ENCODE measurements around the gene MGAT4D.
"Not testable (repeated sequence)": the region's sequence is repeated elsewhere in the genome, so short reads cannot be mapped to it uniquely, and the experiment has no call there.

Gene MGAT4D

DNA sequence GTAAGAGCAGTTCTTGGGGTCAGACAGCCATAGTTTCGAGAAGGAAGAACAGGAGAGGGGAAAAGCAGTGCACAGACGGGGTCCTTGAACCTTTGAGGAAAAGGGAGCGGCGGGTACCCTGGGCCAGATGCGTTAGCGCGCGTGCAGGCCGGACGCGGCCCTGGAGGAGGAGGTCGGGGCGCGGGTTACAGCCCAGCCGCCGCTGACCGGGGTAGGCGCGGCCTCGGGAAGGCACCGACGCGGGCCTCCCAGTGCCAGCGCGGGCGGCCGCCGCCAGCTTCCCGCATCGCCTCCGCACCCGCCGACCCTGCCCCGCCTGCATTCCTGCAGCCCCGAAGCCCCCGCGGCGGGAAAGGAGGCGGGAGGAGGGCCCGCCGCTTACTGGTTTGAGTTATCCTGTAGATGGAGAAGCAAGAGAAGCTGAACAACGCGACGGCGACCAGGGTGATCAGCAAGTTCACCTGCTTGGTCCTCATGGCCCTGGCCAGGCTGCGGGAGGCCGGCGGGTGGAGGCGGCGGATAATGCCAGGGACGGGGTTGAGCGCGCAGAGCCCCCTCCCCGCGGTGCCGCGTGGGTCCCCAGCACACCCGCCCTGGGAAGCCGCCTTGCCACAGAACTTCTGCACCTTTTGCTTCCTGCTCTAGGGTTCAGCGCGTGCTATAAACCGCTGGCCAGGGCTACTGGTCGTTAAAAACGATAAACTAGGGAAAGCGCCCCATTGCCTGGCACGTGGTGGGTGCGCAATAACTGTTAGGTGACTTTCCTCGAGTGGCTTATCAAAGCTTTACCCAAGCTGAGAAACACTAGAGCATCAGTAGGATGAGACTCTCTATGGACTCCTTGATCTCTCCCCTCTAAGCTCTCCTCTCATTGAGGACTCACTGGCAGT, at the start of gene MGAT4D:
Gene MGAT4D, minus strand, starts transcription at position 547 of the 890 bp plus-strand sequence. Its CDS starts 71 bp downstream, at position 476.
- DNase-seq = no peak

DNA sequence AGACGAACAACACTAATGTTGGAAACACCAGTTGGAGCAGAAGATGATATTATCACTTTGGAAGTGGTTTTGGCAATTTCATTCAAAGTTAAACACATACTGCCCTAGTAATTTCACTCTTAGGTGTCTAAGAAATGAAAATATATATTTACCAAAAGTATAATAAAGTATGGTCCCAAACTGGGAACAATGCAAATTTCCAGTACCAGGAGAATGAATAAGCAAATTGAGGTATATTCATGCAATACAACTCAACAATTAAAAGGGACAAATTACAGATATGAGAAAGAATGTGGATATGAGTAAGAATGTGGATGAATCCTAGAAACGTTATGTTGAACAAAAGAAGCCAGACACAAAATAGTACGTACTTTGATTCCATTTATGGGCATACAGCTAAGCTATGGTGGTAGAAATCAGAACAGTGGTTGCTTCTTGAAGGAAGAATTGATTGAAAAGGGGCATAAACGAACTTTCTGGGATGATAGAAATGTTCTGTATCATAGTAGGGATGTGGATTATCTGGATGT, 35.9 kb upstream of the MGAT4D start:
- no peak for DNase-seq

DNA sequence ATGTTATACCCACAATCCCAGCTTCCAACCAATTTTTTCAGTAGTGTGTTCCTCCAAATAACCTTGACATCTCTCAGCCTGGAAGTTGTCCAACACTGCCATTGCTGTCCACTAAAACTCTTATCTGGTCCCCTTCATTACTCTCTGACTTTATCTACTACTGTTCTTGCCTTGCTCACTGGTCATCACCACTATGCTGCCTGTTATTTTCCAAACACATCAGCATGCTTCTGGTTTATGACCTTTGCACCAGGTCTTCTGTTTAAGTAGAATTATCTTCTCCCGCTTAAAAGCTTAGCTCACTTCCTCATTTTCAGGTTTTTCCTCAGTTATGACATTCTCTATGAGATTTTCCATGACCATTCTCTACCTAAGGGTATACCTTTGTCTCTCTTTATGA, 31.3 kb upstream of the MGAT4D start:
- no peak for DNase-seq

DNA sequence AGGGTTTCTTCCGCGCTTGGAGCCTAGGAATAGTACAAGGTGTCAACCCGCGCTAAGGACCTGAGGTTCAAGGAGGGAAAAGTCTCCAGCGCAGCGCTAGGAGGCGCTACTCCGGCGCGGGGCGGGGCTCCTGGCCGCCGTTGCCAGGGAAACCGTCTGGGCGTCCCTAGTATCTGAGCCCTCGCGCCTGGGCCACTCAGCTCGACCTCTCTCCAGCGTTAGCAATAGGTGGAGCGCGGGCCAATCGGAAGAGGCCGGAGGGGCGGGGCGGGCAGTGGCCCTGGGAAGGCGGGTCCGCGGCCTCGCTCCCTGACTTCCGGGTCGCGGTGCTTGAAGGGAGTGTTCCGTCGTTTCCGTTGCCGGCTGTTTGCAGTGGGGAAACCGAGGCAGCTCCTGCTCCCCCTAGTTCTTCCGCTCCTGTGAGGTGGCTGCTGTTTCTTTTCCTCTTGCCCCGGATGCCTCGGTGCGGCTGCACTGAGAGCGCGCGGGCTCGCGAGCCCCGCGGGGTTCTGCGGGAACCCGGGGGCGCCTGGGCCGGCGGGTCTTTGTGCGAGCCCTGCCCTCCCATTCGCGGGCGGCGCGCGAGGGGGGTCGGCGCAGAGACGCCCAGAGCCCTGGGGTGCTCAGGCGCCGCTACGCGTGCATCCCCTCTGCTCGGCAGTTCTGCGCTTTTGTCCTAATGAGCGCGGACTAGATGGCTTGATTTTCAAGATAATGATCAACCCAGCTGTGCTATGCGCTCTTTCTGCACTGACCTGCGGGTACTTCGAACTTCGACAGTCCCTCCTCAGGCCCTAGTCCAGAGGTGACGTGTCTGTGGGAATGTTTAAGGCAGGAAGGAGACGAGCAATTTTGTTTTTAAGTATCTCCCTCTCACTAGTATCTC, 26.0 kb upstream of the MGAT4D start, which contains the start of gene ELMOD2:
Gene ELMOD2, plus strand, starts transcription at position 312 of the 886 bp plus-strand sequence. CDS start 1,261 bp downstream, outside the sequence.
- DNase-seq = peak; percentile 61 to 98 (median 94)

DNA sequence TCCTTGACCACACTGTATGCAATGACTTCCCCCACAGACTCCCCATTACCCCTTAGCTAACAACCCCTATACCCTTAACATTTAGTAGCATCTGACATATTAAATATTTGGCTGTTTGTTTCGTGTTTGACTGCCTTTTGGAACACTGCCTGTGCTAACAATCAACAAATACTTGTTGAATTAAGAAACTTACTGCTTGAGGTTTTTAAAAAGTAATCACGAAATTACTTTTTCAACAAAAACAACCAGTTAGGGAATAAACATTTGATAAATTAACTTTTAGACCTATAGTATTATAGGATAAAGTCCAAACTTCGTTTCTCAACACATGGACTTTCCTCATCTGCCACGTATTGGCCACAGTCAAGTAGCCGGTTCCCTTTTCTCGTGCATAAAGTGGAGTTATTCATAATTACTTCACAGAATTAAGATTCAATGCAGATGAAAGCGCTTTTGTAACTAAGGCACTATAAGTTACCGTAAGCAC, 25.3 kb upstream of the MGAT4D start:
- DNase-seq = no peak

DNA sequence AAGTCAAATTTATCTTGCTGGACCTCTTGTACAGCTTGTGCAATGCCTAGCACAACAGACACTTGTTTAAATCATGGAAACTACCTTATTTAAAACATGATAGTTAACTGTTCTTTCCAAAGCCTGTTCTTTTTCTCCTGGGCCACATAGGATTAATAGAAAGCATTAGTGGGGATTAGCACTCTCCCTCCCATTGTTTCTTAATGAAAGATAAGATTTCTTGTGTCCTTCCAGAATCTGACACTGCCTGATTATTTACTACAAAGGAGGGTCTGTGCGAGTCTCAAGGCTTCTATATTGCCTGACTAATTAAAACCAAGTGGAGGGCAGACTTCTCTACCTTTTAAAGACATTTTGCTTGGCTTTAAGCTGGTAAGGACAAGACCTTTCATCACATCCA, 17.3 kb upstream of the MGAT4D start:
- no peak for DNase-seq

DNA sequence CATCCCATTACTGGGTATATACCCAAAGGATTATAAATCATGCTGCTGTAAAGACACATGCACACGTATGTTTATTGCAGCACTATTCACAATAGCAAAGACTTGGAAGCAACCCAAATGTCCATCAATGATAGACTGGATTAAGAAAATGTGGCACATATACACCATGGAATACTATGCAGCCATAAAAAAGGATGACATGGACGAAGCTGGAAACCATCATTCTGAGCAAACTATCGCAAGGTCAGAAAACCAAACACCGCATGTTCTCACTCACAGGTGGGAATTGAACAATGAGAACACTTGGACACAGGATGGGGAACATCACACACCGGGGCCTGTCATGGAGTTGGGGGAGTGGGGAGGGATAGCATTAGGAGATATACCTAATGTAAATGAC, 15.7 kb upstream of the MGAT4D start:
- DNase-seq = not testable (repeated sequence)

DNA sequence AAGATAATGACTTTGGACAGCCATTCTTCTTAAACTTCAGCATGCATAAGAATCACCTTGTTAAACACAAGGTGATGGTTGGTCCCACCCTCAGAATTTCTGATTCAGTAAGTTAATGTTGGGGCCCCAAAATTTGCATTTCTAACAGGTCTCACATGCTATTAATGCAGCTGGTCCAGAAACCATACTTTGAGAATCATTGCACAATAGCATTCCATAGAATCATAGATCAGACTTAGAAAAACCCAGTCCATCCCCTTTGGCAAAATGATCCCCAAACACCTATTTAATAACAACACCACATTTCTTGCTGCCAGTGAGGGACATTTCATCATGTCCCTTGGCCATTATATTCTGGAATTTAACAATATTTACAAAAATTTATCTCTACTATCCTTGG, 6.2 kb upstream of the MGAT4D start:
- DNase-seq = no peak

DNA sequence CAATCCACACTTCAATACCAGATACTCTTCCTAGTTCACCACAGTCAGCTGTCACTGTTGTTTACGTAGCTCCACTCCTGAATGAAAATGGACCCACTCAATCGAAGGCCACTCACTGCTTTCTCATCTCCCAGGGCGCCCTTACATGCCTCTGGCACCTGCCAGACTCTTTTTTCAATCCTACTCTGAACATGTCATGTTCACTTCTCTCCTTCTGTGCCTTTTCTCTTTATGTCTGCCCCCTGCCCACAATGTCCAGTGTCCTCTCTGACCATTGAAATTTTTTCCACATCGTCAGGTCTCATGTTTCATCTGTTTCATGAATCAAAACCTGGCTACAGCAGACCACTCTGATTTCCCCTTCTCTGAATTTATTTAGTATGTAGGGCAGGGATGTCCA, 1.3 kb upstream of the MGAT4D start:
- DNase-seq = no peak

DNA sequence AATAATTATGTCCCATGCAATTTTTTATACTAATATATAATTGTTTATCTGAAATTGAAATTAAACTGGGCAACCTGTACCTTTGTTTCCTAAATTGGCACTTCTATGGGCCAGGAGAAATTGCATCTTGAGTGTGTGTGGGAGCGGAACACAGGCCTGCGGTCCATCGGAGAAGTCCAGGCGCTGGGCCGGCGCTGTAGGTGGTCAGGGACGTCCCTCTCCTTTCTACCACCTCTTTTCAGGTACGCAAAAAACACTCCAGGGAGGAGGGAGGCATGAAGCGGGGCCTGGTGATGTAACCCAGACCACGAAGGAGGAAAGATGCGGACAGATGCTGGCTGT, 717 bp downstream of the MGAT4D start:
- DNase-seq = no peak

DNA sequence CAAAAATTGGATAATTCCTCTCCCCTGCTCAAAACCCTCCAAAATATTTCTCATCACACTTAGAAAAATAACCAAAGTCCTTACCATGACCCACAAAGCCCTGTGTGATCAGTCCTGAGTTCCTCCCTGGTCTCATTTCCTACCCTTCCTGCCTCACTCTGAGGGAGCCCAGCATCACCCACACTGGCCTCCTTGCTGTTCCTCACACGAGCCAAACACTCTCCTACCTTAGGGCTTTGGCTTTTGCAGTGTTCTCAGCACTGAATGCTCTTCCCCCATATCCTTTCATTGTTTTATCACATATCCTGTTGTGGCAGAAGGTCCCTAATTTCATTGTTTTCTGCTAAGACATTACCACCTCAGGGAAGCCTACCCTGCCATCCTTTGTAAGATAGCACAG, 12.2 kb downstream of the MGAT4D start:
- DNase-seq = no peak

DNA sequence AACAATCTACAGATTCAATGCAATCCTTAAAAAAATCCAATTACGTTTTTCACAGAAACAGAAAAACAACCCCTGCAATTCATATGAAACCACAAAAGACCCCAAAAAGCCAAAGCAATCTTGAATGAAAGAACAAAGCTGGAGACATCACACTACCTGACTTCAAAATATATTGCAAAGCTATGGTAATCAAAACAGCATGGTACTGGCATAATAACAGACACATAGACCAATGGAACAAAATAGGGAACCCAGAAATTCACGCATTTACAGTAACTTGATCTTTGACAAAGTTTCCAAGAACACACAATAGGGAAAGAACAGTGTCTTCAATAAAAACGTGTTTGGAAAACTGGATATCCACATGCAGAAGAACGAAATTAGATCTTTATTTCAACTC, 14.6 kb downstream of the MGAT4D start:
- DNase-seq = no peak

DNA sequence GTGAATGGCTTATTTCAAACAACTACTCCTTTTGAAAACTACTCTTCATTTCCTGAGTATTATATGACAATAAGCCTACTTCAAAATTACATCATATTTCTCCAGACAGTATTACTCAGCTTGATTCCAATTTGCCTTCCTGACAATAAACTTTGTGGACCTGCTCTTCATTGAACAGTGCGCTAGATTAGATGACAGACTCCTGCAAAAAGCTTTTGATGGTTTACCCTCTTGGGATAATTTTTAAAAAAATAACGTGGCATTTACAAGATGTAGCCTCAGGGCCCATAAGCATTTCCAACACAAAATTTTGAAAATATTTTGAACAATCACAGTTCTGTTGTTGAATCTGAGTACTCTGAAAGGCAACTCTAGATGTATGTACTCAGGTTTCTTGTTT, 25.9 kb downstream of the MGAT4D start:
- no peak for DNase-seq

DNA sequence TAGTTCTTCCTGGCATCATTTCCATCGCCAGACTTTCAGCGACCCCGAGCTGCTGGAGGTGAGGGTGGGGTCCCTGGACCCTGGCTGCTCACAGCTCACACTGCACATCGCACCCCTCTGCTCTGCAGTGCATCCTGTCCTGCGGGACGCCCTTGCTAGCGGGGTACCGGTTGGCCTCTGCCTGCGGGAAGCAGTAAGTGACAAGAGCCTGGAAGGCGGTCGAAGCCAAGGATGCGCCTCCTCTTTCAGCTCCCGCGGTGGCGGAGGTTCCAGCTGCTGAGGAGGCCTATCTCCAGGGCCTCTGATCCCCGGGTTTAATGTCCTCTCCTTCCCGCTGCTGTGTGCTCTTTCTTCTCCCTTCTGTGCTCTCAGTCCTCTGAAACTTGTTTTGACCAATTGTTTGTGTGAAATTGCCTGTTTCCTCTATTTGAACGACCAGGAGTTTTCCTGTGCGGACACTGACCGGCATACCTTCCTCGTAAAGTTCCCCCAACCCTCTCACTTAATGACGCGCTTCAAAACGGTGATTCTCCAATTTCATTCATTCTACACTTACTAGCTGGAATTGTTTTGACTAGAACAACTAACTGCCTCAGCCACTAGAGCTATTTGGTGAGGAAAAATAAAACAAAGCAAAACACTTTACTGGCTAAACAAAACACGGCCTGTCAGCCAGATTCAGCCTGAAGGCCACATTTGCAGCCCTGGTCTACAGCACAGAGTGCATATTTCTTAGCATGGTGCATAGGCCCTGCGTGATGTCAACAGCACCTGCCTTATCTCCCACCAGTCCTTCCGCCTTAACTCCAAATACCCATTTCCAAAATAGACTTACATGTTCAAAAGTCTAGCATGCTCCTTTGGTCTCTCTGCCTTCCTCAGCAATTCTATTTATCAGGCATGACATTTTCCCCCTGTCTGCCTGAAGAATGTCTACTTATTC, 28.0 kb downstream of the MGAT4D start:
- no peak for DNase-seq

DNA sequence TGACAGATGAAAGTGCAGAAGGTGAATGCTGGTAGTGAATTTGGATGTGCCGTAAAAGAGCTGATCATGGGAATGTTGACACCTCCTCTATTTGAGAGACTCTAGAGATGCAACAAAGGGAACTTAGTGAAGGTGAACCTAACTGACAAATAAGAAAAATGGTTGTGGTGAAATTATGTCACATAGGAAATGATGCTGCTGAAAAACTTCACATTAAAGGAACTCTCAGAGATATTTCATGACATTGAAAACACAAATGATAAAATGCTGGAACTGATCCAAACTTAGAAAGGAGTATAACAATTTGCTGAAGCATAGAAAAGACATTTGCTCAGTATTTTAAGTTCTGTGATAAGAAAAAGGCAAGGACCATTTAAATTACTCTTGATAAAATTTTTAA, 31.9 kb downstream of the MGAT4D start:
- no peak for DNase-seq

DNA sequence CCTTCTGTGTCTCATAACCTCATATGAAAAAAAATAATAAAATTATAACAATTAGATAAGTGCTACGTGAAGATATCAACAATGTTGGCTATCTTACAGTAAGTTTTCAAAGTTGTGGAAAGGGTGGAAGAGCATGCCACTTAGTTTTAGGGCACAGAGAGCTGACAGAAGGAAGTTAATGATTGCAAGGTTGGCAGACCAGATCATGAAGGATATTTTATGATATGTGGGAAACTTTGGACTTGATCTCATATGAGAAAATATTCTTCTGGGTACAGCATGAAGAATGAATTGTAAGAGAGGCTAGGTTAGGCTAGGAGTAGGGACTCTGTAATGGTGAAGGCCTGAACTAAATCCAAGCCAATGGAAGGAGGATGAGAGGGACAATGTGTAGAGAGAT, 34.5 kb downstream of the MGAT4D start:
- DNase-seq = no peak

DNA sequence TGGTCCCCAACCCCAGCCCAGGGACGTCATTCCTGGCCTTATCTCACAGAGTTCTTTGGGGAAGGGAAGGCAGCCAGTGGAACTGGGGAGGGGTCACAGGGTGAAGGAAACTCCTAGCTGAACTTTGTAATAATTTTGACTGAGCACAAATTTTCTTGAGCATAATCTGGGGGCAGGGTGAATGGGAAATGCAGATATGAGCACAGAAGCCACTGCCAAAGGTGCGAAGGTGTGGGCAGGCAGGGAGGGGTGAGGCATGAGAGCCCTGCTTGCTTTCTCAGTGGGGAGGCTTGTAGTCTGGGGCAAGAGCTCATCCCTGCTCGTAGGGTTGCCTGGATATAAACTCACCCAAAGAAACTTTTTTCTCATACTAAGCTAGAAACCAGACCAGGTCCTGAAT, 34.9 kb downstream of the MGAT4D start:
- no peak for DNase-seq

DNA sequence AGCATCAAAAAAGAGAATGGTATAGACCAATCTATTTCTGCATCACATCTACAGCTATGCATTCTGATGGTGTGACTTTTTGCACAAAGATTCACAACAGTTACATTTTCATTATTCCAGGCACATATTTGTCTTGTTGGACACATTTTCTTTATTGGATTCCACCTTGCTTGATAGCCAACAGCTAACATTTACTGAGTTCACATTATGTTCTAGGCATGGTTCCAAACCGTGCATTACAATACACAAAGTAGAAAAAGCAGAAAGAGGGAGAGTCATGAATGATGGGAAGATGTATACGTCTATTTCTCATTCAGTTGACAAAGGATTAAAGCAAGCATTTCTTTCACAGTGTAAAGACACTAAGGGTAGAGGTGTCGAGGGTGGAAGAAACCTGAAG, 47.7 kb downstream of the MGAT4D start:
- no peak for DNase-seq

DNA sequence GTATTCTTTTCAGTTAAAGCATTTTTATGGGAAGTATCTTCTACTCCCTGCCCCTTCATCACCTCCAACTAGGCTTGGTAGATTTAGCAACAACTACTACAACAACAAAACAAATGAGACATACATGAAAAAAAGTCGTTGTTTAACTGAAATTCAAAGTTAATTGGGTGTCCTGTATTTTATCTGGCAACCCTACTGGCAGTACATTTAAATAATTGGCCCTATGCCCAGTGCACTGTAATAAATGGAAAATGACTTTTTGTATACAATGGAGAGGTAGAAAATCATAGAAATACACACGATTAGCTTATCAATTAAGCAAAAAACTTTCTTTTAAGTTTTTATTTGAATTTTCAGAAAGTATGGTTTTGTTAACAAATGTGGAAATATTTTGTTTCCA, 49.3 kb downstream of the MGAT4D start:
- DNase-seq = no peak

DNA sequence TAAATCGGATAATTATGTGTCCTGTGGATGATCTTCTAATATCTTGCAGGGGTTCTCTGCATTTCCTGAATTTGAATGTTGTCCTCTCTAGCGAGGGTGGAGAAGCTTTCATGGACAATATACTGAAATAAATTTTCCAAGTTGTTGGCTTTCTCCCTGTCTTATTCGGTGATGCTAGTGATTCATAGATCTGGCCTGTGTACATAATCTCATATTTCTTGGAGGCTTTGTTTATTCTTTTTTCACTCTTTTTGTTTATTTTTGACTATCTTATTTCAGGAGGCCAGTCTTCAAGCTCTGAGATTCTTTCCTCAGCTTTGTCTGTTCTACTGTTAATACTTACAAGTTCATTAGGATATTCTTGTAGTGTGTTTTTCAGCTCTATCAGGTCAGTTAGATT, 49.9 kb downstream of the MGAT4D start:
- no peak for DNase-seq

DNA sequence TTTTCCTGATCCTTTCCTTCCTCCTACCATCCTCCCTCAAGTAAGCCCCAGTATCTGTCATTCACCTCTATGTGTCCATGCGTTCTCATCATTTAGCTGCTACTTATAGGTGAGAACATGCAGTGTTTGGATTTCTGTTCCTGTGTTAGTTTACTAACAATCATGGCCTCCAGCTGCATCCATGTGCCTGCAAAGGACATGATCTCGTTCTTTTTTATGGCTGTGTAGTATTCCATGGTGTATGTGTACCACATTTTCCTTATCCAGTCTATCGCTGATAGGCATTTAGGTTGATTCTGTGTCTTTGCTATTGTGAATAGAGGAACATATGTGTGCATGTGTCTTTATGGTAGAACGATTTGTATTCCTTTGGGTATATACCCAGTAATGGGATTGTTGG, 53.7 kb downstream of the MGAT4D start:
- DNase-seq = not testable (repeated sequence)

DNA sequence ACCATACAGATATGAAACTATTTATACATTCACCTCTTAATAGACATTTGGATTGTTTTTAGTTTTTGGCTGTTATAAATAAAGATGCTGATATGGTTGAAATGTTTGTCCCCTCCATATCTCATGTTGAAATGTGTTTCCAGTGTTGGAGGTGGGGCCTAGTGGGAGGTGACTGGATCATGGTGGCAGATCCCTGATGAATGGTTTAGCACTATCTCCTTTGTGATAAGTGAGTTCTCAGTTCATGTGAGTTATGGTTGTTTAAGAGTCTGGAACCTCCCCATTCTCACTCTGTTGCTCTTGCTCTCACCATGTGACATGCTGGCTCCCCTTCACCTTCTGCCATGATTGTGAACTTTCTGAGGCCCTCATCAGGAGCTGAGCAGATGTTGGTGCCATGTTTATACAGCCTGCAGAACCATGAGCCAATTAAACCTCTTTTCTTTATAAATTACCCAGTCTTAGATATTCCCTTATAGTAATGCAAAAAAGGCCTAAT, 58.4 kb downstream of the MGAT4D start:
- DNase-seq = no peak
